Aortic smooth muscle cell (primary cell): ENCODE data around the gene VPS33B. TPM values are rescaled to one million over a fixed set of nuclear protein-coding genes. Genes with fewer than 3 reads are reported as not detected.

Experiments
- total RNA-seq: library from RNA; depleted of rRNA; stranded (reverse); fragments of >200 nt; gene quantifications from 2 replicates; pipeline ENCODE4 v1.2.3, GENCODE V29; 2014

Gene VPS33B
- total RNA-seq = 8.6 and 9.0 TPM in 2 replicates

GRCh38 chr15:91022075-91022831, at the start of gene VPS33B:
VPS33B (minus strand) TSS chr15:91022594; CDS start chr15:91022249, 345 bp downstream.

GRCh38 chr15:90994417-90995311, 27.7 kb downstream of the VPS33B start, which contains the start of gene PRC1:
PRC1 (minus strand) TSS chr15:90994535; CDS start chr15:90994417, 118 bp downstream.

GRCh38 chr15:90954712-90955623, 67.4 kb downstream of the VPS33B start, which contains the start of gene RCCD1:
RCCD1 (plus strand) TSS chr15:90954884; CDS start chr15:90956735, 1,851 bp downstream.

Other genes with a start within 250 kb of the VPS33B start
- 67.9 and 89.2 TPM in 2 replicates for gene FURIN, start 154.0 kb downstream of the VPS33B start, total RNA-seq
- 18.5 and 24.4 TPM in 2 replicates for gene FES, start 138.1 kb downstream of the VPS33B start, total RNA-seq
- gene MAN2A2, start 119.3 kb downstream of the VPS33B start, total RNA-seq = 18.9 and 22.1 TPM in 2 replicates
- gene HDDC3, start 90.0 kb downstream of the VPS33B start, total RNA-seq = 14.1 and 17.4 TPM in 2 replicates
- gene UNC45A, start 87.3 kb downstream of the VPS33B start, total RNA-seq = 92.4 and 111 TPM in 2 replicates
- 11.9 and 12.6 TPM in 2 replicates for gene RCCD1, start 67.7 kb downstream of the VPS33B start, total RNA-seq
- 156 and 227 TPM in 2 replicates for gene PRC1, start 28.1 kb downstream of the VPS33B start, total RNA-seq
- 0.13 TPM in 1 of 2 replicates, not detected in the other for gene SV2B, start 77.7 kb upstream of the VPS33B start, total RNA-seq